H7 (cell line): ENCODE data around the gene ISCU. TPM values are rescaled to one million over a fixed set of nuclear protein-coding genes. Genes with fewer than 3 reads are reported as not detected.
"Not testable (repeated sequence)": the region's sequence is repeated elsewhere in the genome, so short reads cannot be mapped to it uniquely, and the experiment has no call there.

ENCODE experiments used
- DNase-seq: peaks from one replicate; pipeline ENCODE4 v3.0.0; 2012
- H3K27me3 ChIP-seq: 2 replicates; pipeline ENCODE4 v1.6.0; 2011; ENCODE audit warnings: mild to moderate bottlenecking, low read length; ENCODE audit not compliant: control insufficient read depth, insufficient read depth
- H3K36me3 ChIP-seq: replicated peaks from 2 replicates; pipeline ENCODE4 v1.5.1; 2011; ENCODE audit warnings: low read length; ENCODE audit not compliant: control insufficient read depth, insufficient read depth
- H3K4me3 ChIP-seq: 2 replicates; pipeline ENCODE4 v1.5.1; 2011; ENCODE audit warnings: low read depth, mild to moderate bottlenecking, control low read depth, low read length, moderate library complexity; ENCODE audit not compliant: insufficient read depth
- total RNA-seq: library from RNA; depleted of rRNA; stranded (reverse); fragments of >200 nt; shearing (Covaris generic); gene quantifications from 2 replicates; pipeline ENCODE4 v1.2.3, GENCODE V29; 2014

The ISCU gene
- total RNA-seq, 1 experiment from 2014 or later, result 97.3 TPM

DNA sequence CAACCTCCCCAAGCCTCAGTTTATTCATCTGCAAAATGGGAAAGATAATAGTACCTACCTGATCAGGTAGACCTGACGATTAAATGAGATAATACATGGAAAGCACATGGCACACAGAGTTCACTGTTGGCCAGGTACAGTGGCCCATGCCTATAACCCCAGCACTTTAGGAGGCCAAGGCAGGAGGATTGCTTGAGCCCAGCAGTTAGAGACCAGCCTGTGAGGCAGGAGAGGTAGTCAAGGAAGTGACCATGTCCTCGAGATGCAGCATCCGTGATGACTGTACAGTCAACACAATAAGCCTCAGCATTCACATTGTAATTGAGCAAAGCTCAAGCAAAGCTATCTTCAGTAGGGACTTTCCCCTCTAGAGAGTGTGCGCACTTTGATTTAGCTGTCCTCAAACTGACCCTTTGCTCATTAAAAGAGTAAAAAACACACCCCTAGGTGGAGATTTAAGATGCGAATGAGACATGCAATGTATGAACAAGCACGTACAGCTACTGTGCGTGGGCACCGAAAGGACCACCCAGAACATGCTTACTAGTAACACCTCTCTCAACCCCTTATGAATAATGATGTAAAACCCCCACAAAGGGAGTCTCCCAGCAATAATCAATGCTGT is 9.9 kb downstream of the ISCU start:
- no peaks in the 10 kb centered on the region for H3K27me3 ChIP-seq
- H3K4me3 ChIP-seq, result no peak overlapping the region
- peaks cover 11% of the 10 kb centered on the region for H3K36me3 ChIP-seq
- DNase-seq, result no peak

DNA sequence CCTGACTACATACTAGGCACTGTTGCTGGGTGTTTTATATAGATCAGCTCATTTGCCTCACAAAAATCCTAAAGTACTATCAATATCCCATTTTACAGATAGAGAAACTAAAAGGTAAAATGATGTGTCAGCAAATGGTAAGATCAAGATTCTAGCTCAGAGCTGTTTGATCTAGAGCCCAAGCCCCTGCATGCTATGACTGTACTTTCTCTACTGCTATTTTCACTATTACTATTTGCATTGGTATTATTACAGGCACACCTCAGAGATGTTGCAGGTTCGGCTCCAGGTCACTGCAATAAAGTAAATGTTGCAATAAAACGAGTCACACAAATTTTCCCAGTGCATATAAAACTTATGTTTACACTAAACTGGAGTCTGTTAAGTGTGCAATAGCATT is 10.9 kb downstream of the ISCU start:
- no peak for DNase-seq
- Histone ChIP-seq H3K36me3 (peaks cover 2% of the 10 kb centered on the region; the same call in 1 of the 2 replicates), H3K27me3 (no peaks in the 10 kb centered on the region), H3K4me3 (no peak overlapping the region)

DNA sequence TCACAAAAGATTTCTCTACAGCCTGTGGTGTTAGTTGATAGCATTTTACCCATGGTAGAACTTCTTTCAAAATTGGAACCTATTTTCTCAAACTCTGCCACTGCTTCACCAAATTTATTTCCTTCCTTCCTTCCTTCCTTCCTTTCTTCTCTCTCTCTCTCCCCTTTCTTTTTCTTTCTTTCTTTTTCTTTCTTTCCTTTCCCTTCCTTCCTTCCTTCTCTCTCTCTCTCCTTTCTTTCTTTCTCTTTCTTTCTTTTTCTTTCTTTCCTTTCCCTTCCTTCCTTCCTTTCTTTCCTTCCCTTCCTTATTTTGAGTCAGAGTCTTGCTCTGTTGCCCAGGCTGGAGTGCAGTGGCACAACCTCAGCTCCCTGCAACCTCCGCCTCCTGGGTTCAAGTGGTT is 11.9 kb downstream of the ISCU start:
- H3K27me3 ChIP-seq, DNase-seq, H3K4me3 ChIP-seq, H3K36me3 ChIP-seq: not testable (repeated sequence)

DNA sequence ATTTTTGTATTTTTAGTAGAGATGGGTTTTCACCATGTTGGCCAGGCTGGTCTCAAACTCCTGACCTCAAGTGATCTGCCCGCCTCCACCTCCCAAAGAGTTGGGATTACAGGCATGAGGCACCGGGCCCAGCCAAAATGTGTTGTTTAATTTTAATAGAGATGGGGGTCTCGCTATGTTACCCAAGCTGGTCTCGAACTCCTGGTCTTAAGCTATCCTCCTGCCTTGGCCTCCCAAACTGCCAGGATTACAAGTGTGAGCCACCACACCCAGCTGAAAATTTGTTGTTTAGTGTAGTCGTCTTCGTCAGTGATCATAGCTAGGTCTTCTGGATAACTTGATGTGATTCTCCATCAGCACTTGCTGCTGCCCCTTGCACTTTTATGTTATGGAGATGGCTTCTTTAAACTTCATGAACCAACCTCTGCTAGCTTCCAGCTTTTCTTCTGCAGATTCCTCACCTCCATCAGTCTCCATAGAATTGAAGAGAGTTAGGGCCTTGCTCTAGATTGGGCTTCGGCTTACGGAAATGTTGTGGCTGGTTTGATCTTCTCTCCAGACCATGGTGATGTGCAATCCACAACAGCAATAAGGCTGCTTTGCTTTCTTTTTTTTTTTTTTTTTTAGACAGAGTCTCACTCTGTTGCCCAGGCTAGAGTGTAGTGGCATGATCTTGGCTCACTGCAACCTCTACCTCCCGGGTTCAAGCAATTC is 13.0 kb downstream of the ISCU start:
- Histone ChIP-seq H3K4me3 (no peak overlapping the region), H3K27me3 (no peaks in the 10 kb centered on the region), H3K36me3 (no peaks in the 10 kb centered on the region)
- no peak for DNase-seq

DNA sequence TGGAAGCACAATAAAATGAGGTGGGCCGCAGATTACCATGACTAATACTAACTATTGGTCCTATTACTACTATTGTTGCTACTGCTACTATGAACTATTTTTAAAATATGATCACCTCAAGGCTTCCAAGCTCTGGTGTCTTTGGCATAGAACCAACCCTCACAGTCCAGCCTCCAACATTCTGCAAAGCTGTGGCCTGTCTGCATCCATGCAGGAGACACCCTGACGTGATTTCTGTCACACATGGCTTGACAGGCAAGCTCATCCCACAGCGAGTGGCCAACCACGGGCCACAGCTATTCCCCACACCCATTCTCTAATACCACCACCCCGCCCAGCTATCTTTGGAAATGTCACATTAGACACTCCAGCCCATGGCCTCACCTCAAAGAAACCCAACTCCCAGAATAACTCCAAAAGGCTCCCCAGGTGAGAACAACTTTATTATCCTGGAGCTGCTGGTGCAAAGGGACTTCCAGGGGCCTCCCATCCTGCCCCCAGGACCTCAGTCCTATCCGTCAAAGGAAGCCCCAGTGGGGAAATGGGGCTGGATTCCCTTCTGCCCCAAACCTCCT is 14.4 kb downstream of the ISCU start:
- H3K4me3 ChIP-seq, result no peak overlapping the region
- DNase-seq, result no peak
- H3K27me3 ChIP-seq, result no peaks in the 10 kb centered on the region
- H3K36me3 ChIP-seq, result no peaks in the 10 kb centered on the region

DNA sequence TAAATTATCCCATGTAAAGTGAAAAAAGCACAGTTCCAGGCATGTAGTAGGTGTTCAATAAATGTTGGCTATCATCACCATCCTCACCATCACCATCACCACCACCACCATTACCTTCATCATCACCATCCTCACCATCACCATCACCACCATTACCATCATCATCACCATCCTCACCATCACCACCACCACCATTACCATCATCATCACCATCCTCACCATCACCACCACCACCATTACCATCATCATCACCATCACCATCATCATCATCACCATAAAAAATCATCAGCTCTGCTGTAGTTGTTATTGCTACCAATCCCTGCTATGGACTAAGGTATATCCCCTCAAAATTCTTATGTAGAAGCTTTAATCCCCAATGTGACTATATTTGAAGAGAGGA is 15.1 kb downstream of the ISCU start:
- DNase-seq, result no peak

DNA sequence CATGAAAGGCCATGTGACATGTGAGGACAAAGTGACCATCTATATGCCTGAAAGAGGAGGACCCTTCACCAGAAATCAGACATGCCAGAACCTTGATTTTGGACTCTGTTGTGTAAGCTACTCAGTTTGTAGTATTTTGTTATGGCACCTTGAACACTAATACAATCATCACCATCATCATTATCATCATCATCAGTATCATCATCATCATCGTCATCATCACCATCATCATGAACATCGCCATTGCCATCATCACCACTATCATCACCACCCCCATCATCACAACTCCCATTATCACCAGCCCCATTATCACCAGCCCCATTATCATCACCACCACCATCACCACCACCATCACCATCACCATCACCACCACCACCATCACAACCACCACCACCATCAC is 15.9 kb downstream of the ISCU start:
- H3K36me3 ChIP-seq, result no peaks in the 10 kb centered on the region
- H3K27me3 ChIP-seq, result no peaks in the 10 kb centered on the region
- H3K4me3 ChIP-seq, result no peak overlapping the region
- no peak for DNase-seq

More for the DNA sequence above, 15.1 kb downstream of the ISCU start:
- Histone ChIP-seq H3K27me3 (no peaks in the 10 kb centered on the region), H3K36me3 (no peaks in the 10 kb centered on the region), H3K4me3 (no peak overlapping the region)

DNA sequence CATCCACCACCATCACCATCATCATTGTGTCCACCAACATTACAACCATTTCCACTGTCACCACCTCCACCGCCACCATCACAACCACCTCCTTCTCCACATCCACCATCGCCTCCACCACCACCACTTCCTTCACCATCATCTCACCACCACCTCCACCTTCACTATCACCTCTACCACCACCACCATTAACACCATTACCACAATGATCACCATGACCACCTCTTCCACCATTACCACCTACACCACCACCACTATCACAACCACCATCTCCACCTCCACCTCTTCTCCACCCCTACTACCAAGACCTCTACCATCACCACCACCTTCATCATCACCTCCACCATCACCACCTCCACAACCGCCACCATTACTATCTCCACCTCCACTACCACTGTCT is 16.4 kb downstream of the ISCU start:
- H3K4me3 ChIP-seq, result no peak overlapping the region
- no peak for DNase-seq
- no peaks in the 10 kb centered on the region for H3K36me3 ChIP-seq
- H3K27me3 ChIP-seq, result no peaks in the 10 kb centered on the region

DNA sequence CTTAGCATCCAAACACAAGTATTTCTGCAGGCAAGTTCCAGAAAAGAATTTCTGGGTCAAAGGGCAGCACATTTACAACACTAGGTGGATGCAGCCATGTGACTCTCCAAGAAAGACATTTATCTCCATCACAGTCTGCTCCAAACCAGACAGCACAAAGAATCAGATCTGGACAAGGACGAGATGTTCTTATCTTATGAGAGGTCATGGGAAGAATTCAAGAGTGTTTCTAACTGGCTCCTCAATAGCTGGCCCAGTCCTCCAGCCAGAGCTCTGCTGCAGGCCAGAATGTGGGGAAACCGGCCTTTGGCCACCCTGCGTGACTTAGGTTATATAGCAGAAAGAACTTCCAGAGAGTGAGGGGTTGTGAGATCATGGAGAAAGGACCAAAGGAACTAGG is 18.1 kb downstream of the ISCU start:
- Histone ChIP-seq H3K27me3 (no peaks in the 10 kb centered on the region), H3K36me3 (no peaks in the 10 kb centered on the region), H3K4me3 (no peak overlapping the region)
- no peak for DNase-seq

DNA sequence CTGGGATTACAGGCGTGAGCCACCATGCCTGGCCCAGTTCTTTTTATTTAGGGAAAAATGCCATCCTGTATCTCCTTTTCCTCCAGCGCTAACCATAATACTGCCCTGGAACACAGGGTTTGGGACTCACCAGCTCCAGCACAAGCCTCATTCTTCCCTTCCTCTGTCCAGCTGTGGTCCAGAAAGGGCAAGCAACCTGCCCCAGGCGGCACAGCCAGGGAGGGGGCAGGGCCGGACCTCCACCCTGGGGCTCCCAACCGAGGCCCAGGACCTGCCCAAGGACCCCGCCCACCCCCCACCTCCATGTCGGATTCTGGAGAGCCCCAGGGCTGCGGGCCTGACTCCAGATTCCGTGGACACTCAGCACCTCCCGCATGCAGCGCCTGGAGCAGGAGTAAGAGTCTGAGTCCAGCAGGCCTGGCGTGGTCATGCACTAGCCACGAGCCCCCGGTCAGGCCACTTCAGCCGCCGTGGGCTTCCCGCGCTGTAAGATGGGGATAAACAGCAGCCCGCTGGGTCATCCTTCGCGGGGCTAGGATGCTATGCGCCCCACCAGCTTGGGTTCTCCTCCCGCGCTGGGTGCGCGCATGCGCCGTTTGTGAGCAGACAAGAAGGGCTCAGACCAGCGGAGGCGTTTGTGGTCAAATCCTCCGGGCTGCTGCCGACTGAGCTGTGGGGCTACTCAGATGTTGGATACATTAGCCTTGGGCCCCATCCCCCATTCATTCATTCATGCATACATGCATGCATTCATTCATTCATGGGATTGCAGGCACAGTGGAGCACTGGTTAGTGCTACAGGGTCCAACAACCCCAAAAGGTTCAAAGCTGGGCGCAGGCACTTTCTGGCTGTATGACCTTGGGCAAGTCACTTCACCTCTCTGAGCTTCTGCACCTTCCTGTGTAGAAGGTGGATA is 19.2 kb downstream of the ISCU start:
- DNase-seq, result peak; percentile 46
- Histone ChIP-seq H3K4me3 (no peak overlapping the region), H3K27me3 (no peaks in the 10 kb centered on the region), H3K36me3 (no peaks in the 10 kb centered on the region)

DNA sequence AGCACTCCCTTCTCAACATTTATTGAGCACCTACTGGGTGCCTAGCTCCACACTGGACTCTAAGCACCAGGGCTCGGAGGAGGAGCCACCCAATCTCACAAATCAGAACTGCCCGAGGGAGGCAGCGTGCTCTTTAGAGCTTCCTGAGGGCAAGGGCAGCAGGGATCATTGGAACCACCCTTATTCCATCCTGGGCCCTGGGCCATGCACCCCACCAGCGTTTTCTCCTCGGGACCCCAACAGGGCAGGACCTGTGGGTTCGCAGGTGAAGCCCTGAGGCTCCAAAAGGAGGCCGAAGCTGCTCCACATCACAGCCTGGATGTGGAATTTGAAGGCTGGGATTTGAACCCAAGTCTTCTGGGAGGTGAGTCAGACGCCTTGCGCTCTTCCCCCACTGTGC is 20.1 kb downstream of the ISCU start:
- Histone ChIP-seq H3K4me3 (no peak overlapping the region), H3K27me3 (no peaks in the 10 kb centered on the region), H3K36me3 (no peaks in the 10 kb centered on the region)
- no peak for DNase-seq

DNA sequence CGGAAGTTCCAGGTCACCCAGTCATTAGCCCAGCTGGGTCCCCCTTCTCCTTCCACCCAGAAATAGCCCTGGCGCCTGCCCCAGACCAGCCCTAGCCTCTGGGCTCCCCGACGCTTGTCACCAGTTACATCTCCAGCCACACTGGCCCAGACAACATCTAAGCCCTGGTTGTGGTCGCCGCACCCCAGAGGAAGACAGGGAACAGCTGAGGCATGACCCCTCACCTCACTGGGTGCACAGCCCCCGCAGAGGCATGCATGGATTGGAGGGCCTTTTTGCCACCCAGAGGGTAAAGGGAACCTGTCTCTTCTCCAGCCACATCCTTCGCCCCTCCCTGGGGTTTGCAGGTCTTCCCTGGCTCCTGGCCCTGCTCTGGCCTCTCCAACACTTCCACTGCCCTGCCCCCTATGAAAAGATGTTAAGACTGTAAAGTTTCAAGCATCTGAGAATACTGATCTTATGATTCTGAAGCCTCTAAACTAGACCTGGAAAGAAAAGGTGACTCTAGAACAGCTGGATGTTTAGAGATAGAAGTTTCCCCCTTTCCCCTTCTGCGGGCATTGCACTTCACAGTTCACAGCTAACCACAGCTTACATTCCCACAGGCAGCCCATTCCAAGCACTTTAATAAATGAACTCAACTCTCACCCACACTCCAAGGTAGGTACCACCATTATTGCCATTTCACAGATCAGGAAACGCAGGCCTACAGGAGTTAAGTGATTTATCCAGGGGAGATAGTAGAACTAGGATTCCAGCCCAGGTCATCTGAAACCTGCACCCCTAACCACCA is 20.8 kb downstream of the ISCU start:
- Histone ChIP-seq H3K27me3 (no peaks in the 10 kb centered on the region), H3K36me3 (no peaks in the 10 kb centered on the region), H3K4me3 (no peak overlapping the region)
- DNase-seq, result no peak

DNA sequence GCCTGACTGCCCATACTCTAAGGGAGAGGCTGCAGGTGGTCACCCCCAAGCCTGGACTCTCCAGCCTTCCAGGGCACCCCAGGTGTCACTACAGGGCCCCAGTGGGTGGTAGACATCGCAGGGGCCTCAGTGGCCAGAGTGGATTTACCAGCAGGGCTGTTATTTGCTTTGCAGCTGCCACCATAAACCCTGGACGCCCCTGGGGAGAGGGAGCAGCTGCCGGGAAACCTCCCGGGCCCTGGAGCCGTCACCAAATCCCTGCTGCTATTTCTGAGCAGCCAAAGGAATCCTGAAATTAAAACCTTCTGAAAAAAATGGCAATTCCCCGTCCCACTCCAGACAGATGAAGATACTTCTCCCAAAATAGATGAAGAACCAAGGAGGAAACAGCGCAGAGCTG is 21.6 kb downstream of the ISCU start:
- Histone ChIP-seq H3K4me3 (no peak overlapping the region), H3K27me3 (no peaks in the 10 kb centered on the region), H3K36me3 (no peaks in the 10 kb centered on the region)
- DNase-seq, result no peak

DNA sequence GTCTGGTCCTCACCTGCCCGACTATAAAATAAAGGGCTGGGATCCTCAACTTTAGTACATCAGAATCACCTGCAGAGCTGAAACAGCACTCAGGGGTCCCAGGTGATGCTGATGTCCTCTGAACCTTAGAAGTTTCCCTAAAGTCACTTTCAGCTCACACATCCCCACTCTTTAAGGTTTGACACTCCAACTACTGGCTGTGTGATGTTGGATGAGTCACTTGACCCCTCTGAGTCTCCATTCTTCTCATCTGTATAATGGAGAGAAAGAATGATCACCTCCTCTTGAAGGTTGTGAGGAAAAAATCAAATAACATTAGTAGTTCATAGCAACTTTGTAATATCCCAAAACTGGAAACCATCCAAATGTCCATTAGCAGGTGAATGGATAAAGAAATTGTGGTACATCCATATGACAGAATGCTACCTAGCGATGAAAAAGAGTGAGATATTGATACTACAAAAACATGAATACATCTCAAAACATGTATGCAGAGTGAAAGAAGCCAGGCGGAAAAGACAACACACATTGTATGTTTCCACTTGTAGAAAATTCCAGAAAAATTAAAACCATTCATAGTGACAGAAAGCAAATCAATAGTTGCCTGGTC is 22.2 kb downstream of the ISCU start:
- Histone ChIP-seq H3K4me3 (no peak overlapping the region), H3K27me3 (no peaks in the 10 kb centered on the region), H3K36me3 (no peaks in the 10 kb centered on the region)
- no peak for DNase-seq
